Measurements from ENCODE around the gene SLC4A2. TPM values are rescaled to one million over a fixed set of nuclear protein-coding genes. Genes with fewer than 3 reads are reported as not detected.

SLC4A2 gene
- total and polyA plus RNA-seq, 12 donors: 31.5 to 258 (median 151) TPM

DNA sequence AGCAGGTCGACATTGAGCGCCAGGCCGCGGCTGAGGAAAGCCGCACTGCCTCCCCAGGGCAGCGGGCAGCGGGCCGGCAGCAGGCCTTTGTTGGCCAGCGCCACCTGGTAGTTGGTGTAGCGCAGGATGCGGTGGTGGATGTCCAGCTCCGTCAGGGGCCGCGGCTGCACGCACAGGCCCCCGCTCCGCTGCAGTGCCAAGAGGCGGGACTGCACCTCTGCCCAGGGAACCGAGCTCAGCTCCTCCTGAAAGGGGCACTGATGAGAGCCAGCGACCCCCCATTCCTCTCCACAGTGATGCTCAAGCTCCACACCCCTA is 40.3 kb upstream of the SLC4A2 start:
- peaks cover 41% of the 10 kb centered on the region for H3K27me3 ChIP-seq
- 3 to 31% (median 15%) methylated on average over 8 to 20 of the region's 20 CpGs for WGBS, 4 donors
- H3K9me3 ChIP-seq (replicated peaks in 1 of 3): no peaks in the 10 kb centered on the region
- no peak overlapping the region for H3K27ac ChIP-seq
- no peaks in the 10 kb centered on the region for H3K36me3 ChIP-seq (replicated peaks in 1 of 2)
- intact Hi-C loops (cut with DNase I): loop anchor here in 1 of 2 donors (5.0 kb wide), 1 partner anchor 93 kb away; no protein-coding TSS in a partner anchor
- no peak for DNase-seq
- TF ChIP-seq CTCF (IDR thresholded peaks at IDR 0.05): no peak
- H3K4me1 ChIP-seq (replicated peaks in 1 of 2): peaks cover 4 to 12% of the 10 kb centered on the region in 2 donors
- peak overlapping the region in 1 of 4 donors; percentile 26 for H3K4me3 ChIP-seq

GRCh38 chr7:151020231-151020630 is 39.2 kb upstream of the SLC4A2 start:
- Histone ChIP-seq H3K27ac (no peak overlapping the region), H3K36me3 (replicated peaks in 1 of 2) (no peaks in the 10 kb centered on the region), H3K27me3 (peaks cover 33% of the 10 kb centered on the region), H3K9me3 (replicated peaks in 1 of 3) (no peaks in the 10 kb centered on the region), H3K4me1 (replicated peaks in 1 of 2) (peaks cover 4 to 12% of the 10 kb centered on the region in 2 donors), H3K4me3 (no peak overlapping the region)
- no peak for DNase-seq
- intact Hi-C loops (cut with DNase I): loop anchor here in 1 of 2 donors (5.0 kb wide), 1 partner anchor 92 kb away; no protein-coding TSS in a partner anchor
- 30 to 64% (median 51%) methylated on average over 6 to 7 of the region's 7 CpGs for WGBS, 4 donors
- TF ChIP-seq POLR2A (IDR thresholded peaks at IDR 0.05): no peak
- no peak for TF ChIP-seq CTCF (IDR thresholded peaks at IDR 0.05)

DNA sequence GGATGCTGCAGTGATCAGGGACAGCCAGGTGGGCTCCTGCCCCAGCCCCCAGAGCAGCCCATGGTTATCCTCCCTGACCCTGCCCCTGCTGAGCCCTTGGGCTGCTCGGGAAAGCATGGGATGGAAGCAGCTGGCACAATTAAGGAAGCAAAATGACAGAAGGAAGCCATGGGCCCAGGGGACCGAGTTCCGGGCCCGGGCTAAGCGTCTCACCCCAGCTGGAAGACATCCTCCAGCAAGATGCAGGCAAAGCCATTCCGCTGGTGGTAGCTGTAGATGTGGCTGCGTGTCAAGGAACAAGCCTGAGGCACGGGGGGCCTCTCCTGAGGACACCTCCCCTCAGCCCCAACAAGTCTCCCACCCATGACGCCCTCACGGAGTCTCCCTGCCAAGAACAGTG is 36.2 kb upstream of the SLC4A2 start:
- no peak for TF ChIP-seq CTCF (IDR thresholded peaks at IDR 0.05)
- no peak for TF ChIP-seq POLR2A (IDR thresholded peaks at IDR 0.05)
- Histone ChIP-seq H3K4me1 (replicated peaks in 1 of 2) (peaks cover 4 to 11% of the 10 kb centered on the region in 2 donors), H3K27ac (no peak overlapping the region), H3K9me3 (replicated peaks in 1 of 3) (no peaks in the 10 kb centered on the region), H3K27me3 (peaks cover 26% of the 10 kb centered on the region), H3K36me3 (replicated peaks in 1 of 2) (no peaks in the 10 kb centered on the region), H3K4me3 (no peak overlapping the region)
- intact Hi-C loops (cut with DNase I): loop anchor here in 1 of 2 donors (5.0 kb wide), 1 partner anchor 89 kb away; no protein-coding TSS in a partner anchor
- DNase-seq: no peak
- 75 to 82% (median 81%) methylated on average over 4 to 10 of the region's 10 CpGs for WGBS, 4 donors

GRCh38 chr7:151024435-151025056 is 34.8 kb upstream of the SLC4A2 start, which contains the start of gene ATG9B:
ATG9B (minus strand) TSS chr7:151024494; CDS start chr7:151024423, 71 bp downstream.
- WGBS, 4 donors: 68 to 80% (median 74%) methylated on average over 4 of the region's 4 CpGs
- intact Hi-C loops (cut with DNase I): loop anchor here in 1 of 2 donors (5.0 kb wide), 1 partner anchor 88 kb away; no protein-coding TSS in a partner anchor
- TF ChIP-seq CTCF (IDR thresholded peaks at IDR 0.05) (no peak), POLR2A (IDR thresholded peaks at IDR 0.05) (no peak)

More at GRCh38 chr7:151024435-151025056, 34.8 kb upstream of the SLC4A2 start, which contains the start of gene ATG9B:
- no peak within 1 kb of the TSS for H3K27ac ChIP-seq
- H3K9me3 ChIP-seq (replicated peaks in 1 of 3): no peaks in the 10 kb centered on the region
- peaks cover 13% of the 10 kb centered on the region for H3K27me3 ChIP-seq
- peaks cover 6 to 11% of the 10 kb centered on the region in 2 donors for H3K4me1 ChIP-seq (replicated peaks in 1 of 2)
- H3K4me3 ChIP-seq: no peak within 1 kb of the TSS
- no peaks in the 10 kb centered on the region for H3K36me3 ChIP-seq (replicated peaks in 1 of 2)
- DNase-seq: no peak
